Measurements from ENCODE around the gene CFAP97D1.

- TF ChIP-seq CTCF (IDR thresholded peaks at IDR 0.05; ENCODE audit: low read depth, low read length) (no peak), EZH2phosphoT487 (IDR thresholded peaks at IDR 0.05; ENCODE audit: low read depth) (no peak)
Measured at GRCh38 chr17:43757171-43757660, 23.0 kb upstream of the CFAP97D1 start.

Data from OCI-LY3 (cell line).